GM19455 (cell line): ENCODE results near the gene EYS.

Source experiments
- ATAC-seq: cut with Tn5 transposase; IDR thresholded peaks from one replicate; pipeline ENCODE4 v1.9.1; 2021; ENCODE audit not compliant: unreplicated experiment

Gene EYS

GRCh38 chr6:64874776-64875175 lies 832.2 kb downstream of the EYS start:
- no peak for ATAC-seq

- no peak for ATAC-seq
Observed at GRCh38 chr6:64872633-64873032, 834.4 kb downstream of the EYS start.

DNA sequence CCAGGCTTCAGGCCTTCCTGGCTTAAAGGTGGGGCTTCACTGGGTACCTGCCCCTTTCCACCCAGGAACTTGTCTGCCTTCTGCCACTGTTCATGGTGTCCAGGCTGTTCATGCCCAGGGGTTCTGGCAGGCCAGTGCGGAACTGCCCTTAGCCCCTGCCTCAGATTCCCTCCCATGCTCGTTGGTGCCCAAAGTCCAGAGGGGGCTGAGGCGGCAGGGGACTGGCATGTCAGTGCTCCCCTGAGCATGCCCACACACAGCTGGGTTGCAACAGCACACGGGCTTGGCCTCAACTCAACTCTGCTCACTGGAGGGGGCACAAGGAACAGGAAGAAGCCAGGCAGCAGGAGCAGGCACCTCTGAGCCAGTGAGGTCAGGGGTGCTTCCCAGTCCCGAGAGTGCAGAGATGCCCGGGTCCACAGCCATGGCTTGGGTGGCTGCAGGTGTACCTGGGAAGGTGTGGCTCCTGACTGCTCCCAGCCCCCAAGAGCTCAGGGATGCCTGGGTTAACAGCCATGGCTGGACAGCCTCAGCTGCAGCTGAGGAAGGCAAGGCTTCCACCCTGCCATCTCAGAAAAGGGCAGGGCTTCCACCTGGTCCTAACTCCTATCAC lies 845.9 kb downstream of the EYS start:
- no peak for ATAC-seq

DNA sequence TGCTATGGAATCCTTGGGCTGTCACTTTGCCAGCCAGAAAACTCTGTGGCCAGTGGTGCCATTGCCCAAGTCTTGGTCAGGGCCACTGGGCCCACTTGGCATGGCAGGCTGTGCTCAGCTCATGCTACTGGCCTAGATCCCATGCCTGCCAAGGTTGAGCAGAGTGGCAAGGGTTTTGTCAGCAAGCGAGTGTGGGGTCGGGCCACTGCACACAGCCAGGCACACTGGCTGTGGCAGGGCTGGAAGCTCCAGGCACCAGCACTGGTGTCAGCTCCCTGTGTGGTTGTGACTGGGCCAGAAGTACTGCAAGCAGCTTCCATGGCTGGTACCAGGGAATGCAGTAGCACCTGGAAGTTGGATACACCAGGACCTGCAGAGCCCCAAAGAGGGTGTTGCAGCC lies 846.8 kb downstream of the EYS start:
- ATAC-seq = no peak

DNA sequence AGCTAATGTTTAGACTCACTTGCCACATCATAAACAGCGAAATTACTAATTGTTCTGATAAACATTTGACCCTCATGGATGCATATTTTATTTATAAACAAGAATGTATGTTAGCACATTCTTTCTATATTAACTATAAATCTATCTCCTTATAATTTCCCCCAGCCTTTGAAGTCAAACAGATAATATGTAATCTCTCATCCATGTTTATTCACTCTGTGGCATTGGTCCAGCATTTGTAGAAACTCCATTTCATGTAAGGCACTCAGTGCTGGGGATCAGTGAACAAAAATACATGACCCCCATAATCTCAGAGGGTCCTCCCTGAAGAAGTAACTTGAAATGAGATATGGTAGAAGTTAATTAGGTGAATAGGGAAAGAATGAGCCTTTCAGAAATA lies 856.9 kb downstream of the EYS start:
- ATAC-seq = no peak

GRCh38 chr6:64848467-64848866 lies 858.6 kb downstream of the EYS start:
- ATAC-seq = no peak

DNA sequence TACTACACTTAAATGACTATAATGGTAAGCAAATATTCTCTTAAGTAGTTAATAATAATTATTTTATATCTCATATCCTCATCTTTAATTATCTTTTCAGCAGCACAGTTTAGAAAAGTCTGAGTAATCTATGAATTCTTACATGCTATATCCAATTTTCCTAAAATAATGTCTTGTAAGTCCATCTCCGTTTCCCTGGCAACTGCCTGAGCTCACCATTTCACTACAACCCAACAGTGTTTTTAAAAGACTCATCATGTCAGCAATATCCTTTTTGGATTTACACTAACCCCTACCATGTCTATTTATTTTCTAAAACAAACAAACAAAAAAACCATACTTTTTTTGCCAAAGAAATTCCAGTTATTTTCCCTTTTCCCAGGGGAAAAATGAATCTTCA lies 859.6 kb downstream of the EYS start:
- no peak for ATAC-seq

GRCh38 chr6:64838726-64839125 lies 868.3 kb downstream of the EYS start:
- ATAC-seq = no peak

- no peak for ATAC-seq
Observed at GRCh38 chr6:64831680-64832079, 875.3 kb downstream of the EYS start.

- no peak for ATAC-seq
Observed at GRCh38 chr6:64817525-64817924, 889.5 kb downstream of the EYS start.

DNA sequence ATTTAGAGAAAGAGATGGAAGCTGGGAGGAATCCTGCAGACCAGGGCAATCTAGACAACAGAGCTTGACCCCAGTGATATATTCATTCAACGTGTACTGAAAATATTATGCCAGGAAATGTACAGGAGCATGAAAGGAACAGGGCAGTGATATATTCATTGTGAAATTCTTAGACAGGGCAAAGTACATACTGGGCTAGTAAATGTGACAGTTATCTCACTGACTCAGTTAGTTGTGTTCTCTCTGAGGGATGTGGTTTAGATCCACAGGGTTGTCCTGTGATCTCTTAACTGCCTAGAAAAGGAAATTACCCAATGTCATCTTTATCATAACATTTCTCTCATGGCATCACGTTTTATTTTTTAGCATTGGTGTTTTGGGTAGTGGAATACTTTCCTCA lies 891.3 kb downstream of the EYS start:
- ATAC-seq = no peak

- ATAC-seq = no peak
Observed at GRCh38 chr6:64812138-64812537, 894.9 kb downstream of the EYS start.

GRCh38 chr6:64811119-64811518 lies 895.9 kb downstream of the EYS start:
- no peak for ATAC-seq

DNA sequence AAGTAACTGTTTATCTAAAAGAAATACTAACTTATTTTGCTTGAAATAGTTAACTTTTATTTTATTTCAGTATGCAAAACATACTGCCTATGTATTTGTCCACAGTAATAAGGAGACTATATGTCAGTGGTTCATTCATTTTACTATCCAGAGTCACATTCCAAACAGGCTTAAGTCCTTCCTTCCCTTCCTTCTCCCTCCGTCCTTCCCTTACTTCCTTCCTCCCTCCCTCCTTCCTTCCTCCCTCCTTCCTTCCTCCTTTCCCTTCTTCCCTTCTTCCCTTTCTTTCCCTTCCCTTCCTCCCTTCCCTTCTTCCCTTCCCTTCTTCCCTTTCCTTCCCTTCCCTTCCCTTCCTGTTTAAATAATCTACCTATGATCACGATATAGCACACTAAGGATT lies 899.2 kb downstream of the EYS start:
- no peak for ATAC-seq

- no peak for ATAC-seq
Observed at GRCh38 chr6:64803470-64804166, 903.4 kb downstream of the EYS start.

DNA sequence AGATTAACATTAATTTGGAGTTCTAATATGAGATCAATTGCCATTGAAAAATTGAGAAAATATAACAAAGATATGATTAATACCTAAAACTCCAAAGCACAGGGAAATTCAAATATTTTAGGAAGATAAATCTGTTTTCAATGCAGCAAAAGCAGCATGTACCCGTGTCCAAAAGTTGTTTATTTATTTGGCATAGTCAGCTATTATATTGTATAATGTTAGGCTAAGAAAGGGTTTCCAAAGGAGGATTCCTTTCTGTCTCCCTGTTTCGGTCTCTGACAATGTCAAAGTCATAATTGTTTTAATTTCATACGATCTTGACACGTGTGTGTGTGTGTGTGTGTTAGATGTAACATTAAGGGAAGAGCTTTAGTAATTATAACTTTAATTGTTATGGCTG lies 914.5 kb downstream of the EYS start:
- ATAC-seq = no peak

GRCh38 chr6:64789476-64789875 lies 917.5 kb downstream of the EYS start:
- ATAC-seq = no peak

- no peak for ATAC-seq
Observed at GRCh38 chr6:64786736-64787135, 920.3 kb downstream of the EYS start.

- no peak for ATAC-seq
Observed at GRCh38 chr6:64782877-64783276, 924.1 kb downstream of the EYS start.

DNA sequence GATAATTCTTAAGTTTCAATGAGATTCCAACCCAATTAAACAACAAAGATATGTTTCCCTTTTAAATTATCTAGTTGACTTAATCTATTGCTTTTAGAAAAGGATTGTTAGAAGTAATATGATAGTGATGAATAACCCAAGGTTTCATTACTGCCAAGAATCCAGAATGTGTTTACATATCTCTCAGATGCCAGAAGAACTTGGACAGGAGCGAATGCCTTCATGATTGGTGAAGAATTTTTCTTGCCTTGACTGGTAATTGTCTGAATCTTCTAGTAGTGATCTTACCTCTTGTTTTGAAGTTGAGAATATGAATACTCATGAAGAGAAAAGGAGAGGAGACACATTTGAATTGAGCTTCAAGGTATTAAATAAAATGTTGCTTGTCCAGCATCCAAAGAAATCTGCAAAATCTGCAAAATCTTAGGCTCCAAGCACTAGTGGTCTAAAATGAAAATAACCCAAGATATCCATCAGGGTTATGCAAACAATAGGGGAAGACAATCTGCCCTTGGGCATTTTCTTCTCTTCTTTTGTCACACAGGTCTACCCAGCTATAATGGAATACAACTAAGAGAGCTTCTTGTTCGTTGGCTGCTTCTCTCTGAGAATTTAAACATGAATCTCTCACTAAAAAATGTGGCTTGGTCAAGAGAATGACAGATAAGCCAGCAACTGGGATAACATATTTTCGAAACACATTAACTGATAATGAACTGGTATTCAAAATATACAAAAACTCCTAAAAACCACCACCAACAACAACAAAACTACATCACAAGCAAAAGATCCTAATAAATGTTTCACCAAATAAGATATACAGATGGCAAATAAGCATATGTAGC lies 928.9 kb downstream of the EYS start:
- ATAC-seq = no peak

GRCh38 chr6:64776359-64776758 lies 930.7 kb downstream of the EYS start:
- no peak for ATAC-seq

DNA sequence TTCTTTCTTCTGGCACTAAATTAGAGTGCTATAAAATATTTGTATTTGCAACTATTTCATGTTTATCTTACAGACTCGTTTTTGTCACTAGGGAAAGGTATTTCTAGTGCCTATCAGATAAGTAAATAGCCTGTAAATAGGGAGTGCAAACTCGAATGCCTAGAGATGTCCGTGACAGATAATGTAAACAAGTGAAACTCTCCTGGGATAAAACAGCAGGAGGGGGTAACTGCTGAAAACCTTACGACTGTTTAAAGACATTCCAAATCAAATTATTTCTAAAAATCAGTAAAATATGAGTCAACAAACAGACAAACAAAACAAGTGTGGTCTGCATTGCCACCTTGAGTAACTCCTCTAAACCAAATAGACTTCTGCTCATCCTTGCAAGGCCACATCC lies 932.1 kb downstream of the EYS start:
- ATAC-seq = no peak
